Stimulated activated memory B cell treated with anti-CD40 and anti-IgM and Interleukin-4, amounts not matched to agents 10 μg/mL and 1 μg/mL and 100 μg/mL, for 72 hours (primary cell): ENCODE measurements around the gene GRIK4.
"Not testable (repeated sequence)": the region's sequence is repeated elsewhere in the genome, so short reads cannot be mapped to it uniquely, and the experiment has no call there.

Experiments
- ATAC-seq: fragments of 150-1000 bp; cut with Tn5 transposase; 2 replicates; pipeline ENCODE4 v1.10.0; 2021
- H3K27ac Mint-ChIP-seq: one replicate; pipeline ENCODE4 v1.8.0; 2022; ENCODE audit warnings: mild to moderate bottlenecking, mixed read lengths
- H3K27me3 Mint-ChIP-seq: one replicate; pipeline ENCODE4 v1.8.0; 2022; ENCODE audit warnings: mixed read lengths
- H3K36me3 Mint-ChIP-seq: one replicate; pipeline ENCODE4 v1.8.0; 2022; ENCODE audit warnings: mixed read lengths
- H3K4me1 Mint-ChIP-seq: one replicate; pipeline ENCODE4 v1.8.0; 2022; ENCODE audit warnings: mixed read lengths
- H3K4me3 Mint-ChIP-seq: one replicate; pipeline ENCODE4 v1.8.0; 2022; ENCODE audit warnings: mild to moderate bottlenecking, moderate library complexity, mixed read lengths
- H3K9me3 Mint-ChIP-seq: one replicate; pipeline ENCODE4 v1.8.0; 2022; ENCODE audit warnings: mixed read lengths

GRIK4 gene

GRCh38 chr11:120784566-120785251 lies 273.2 kb downstream of the GRIK4 start:
- Mint-ChIP-seq H3K4me3 (no peak overlapping the region), H3K4me1 (no peaks in the 10 kb centered on the region), H3K9me3 (no peaks in the 10 kb centered on the region), H3K36me3 (no peaks in the 10 kb centered on the region), H3K27ac (no peak overlapping the region), H3K27me3 (peaks cover 27% of the 10 kb centered on the region)
- ATAC-seq, result no peak

GRCh38 chr11:120785576-120785975 lies 274.0 kb downstream of the GRIK4 start:
- Mint-ChIP-seq H3K27me3 (peaks cover 27% of the 10 kb centered on the region), H3K4me3 (no peak overlapping the region), H3K4me1 (no peaks in the 10 kb centered on the region), H3K27ac (no peak overlapping the region), H3K9me3 (no peaks in the 10 kb centered on the region), H3K36me3 (no peaks in the 10 kb centered on the region)
- ATAC-seq, result no peak

- H3K36me3 Mint-ChIP-seq, result no peaks in the 10 kb centered on the region
- no peaks in the 10 kb centered on the region for H3K9me3 Mint-ChIP-seq
- no peak overlapping the region for H3K27ac Mint-ChIP-seq
- H3K4me1 Mint-ChIP-seq, result no peaks in the 10 kb centered on the region
- peaks cover 27% of the 10 kb centered on the region for H3K27me3 Mint-ChIP-seq
- no peak for ATAC-seq
- H3K4me3 Mint-ChIP-seq, result no peak overlapping the region
Observed at GRCh38 chr11:120786206-120786735, 274.7 kb downstream of the GRIK4 start.

GRCh38 chr11:120787224-120787623 lies 275.7 kb downstream of the GRIK4 start:
- not testable (repeated sequence) for H3K4me1 Mint-ChIP-seq, H3K9me3 Mint-ChIP-seq

DNA sequence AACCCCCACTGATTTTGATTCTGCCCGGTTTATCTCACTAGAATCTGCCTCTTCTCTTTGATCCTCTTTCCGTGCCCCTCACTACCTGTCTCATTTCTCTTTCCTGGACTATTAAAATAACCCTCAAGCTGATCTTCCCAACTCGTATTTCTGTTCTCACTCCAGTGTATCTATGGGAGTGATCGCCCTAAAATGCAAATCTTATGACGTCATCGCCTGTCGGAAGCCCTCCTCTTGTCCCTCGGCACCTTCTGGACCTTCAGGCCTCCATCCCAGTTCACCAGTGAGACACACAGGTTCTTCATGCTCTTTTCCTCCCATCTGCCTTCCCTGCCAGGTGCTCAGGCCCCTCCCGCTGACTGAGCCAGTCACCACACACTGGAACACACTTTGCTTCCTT lies 277.8 kb downstream of the GRIK4 start:
- Mint-ChIP-seq H3K4me3 (no peak overlapping the region), H3K9me3 (no peaks in the 10 kb centered on the region), H3K4me1 (no peaks in the 10 kb centered on the region), H3K27me3 (peaks cover 13% of the 10 kb centered on the region), H3K27ac (no peak overlapping the region), H3K36me3 (no peaks in the 10 kb centered on the region)
- ATAC-seq, result no peak

More at GRCh38 chr11:120787224-120787623, 275.7 kb downstream of the GRIK4 start:
- H3K36me3 Mint-ChIP-seq, ATAC-seq, H3K27ac Mint-ChIP-seq, H3K4me3 Mint-ChIP-seq: not testable (repeated sequence)
- peaks cover 27% of the 10 kb centered on the region for H3K27me3 Mint-ChIP-seq

- H3K27ac Mint-ChIP-seq, result no peak overlapping the region
- no peak for ATAC-seq
- H3K36me3 Mint-ChIP-seq, result no peaks in the 10 kb centered on the region
- no peak overlapping the region for H3K4me3 Mint-ChIP-seq
- no peaks in the 10 kb centered on the region for H3K4me1 Mint-ChIP-seq
- H3K27me3 Mint-ChIP-seq, result peaks cover 13% of the 10 kb centered on the region
- H3K9me3 Mint-ChIP-seq, result no peaks in the 10 kb centered on the region
Observed at GRCh38 chr11:120792306-120792705, 280.8 kb downstream of the GRIK4 start.

DNA sequence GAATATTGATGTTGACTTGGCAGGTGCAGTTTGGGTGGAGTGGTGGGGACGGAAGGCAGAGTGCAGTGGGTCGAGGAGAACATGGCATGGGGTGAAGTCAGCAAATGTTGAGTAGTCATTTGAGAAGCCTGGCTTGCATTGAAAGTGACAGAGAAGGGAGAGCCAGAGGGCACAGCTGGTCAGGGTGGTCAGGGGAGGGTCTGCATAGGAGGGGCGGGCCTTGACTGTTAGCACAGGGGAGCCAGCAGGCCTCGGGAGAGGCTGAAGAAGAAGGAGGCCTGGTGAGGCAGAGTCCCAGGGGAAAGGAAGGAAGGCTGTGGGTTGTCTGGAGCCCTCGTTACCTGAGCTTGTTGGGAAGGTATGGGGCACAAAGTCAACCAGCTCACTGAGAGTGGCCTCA lies 281.6 kb downstream of the GRIK4 start:
- peaks cover 13% of the 10 kb centered on the region for H3K27me3 Mint-ChIP-seq
- no peak overlapping the region for H3K27ac Mint-ChIP-seq
- H3K9me3 Mint-ChIP-seq, result no peaks in the 10 kb centered on the region
- no peak for ATAC-seq
- H3K4me1 Mint-ChIP-seq, result no peaks in the 10 kb centered on the region
- H3K36me3 Mint-ChIP-seq, result no peaks in the 10 kb centered on the region
- no peak overlapping the region for H3K4me3 Mint-ChIP-seq

GRCh38 chr11:120793806-120794479 lies 282.4 kb downstream of the GRIK4 start:
- Mint-ChIP-seq H3K4me1 (no peaks in the 10 kb centered on the region), H3K9me3 (no peaks in the 10 kb centered on the region), H3K4me3 (no peak overlapping the region), H3K27ac (no peak overlapping the region), H3K36me3 (no peaks in the 10 kb centered on the region), H3K27me3 (peaks cover 13% of the 10 kb centered on the region)
- no peak for ATAC-seq

DNA sequence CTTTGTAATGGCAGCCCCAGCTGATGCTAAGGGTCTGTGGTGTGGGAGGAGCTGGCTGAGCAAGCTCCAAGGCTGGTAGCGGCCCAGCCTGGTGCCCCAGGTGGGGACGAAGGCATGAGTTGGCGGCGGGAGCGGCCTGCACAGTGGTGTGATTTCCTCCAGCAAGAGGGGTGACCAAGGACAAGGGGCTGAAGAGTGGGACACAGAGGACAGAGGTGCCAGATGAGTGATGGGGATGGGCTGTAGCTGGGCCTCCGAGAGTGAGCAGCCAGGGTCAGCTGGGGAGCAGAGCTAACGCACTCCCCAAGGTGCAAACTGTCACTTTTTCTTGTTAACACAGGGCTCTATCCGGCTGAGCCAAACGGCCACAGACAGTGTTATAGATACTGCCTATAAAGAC lies 283.2 kb downstream of the GRIK4 start:
- ATAC-seq, result no peak
- Mint-ChIP-seq H3K9me3 (no peaks in the 10 kb centered on the region), H3K4me3 (no peak overlapping the region), H3K27me3 (peaks cover 13% of the 10 kb centered on the region), H3K36me3 (no peaks in the 10 kb centered on the region), H3K27ac (no peak overlapping the region), H3K4me1 (no peaks in the 10 kb centered on the region)

- no peaks in the 10 kb centered on the region for H3K9me3 Mint-ChIP-seq
- no peak for ATAC-seq
- no peaks in the 10 kb centered on the region for H3K36me3 Mint-ChIP-seq
- no peak overlapping the region for H3K4me3 Mint-ChIP-seq
- H3K27me3 Mint-ChIP-seq, result peaks cover 13% of the 10 kb centered on the region
- no peaks in the 10 kb centered on the region for H3K4me1 Mint-ChIP-seq
- H3K27ac Mint-ChIP-seq, result no peak overlapping the region
Observed at GRCh38 chr11:120795185-120795584, 283.6 kb downstream of the GRIK4 start.

GRCh38 chr11:120797143-120797542 lies 285.6 kb downstream of the GRIK4 start:
- no peaks in the 10 kb centered on the region for H3K36me3 Mint-ChIP-seq
- peaks cover under 1% of the 10 kb centered on the region for H3K4me1 Mint-ChIP-seq
- ATAC-seq, result no peak
- no peak overlapping the region for H3K4me3 Mint-ChIP-seq
- H3K9me3 Mint-ChIP-seq, result no peaks in the 10 kb centered on the region
- no peak overlapping the region for H3K27ac Mint-ChIP-seq
- H3K27me3 Mint-ChIP-seq, result peaks cover 24% of the 10 kb centered on the region

DNA sequence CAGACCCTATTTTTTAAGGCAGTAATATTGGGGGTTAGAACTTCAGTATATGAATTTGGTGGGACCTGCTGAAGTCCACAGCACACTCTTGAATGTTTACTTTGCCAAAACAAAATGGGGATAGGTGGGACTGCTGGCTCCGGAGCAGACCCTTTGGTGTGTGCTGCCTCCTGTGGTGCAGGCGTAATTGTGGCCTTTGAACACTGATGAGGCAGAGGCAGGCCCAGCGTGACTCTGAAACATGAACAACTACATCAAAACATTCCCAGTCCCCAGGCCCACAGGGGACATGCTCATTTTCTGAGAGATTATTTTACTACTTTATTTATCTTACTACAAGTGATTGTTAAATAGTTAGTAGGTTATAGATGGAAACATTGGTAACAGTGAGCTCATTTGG lies 287.3 kb downstream of the GRIK4 start:
- Mint-ChIP-seq H3K27me3 (peaks cover 32% of the 10 kb centered on the region), H3K4me1 (peaks cover 6% of the 10 kb centered on the region), H3K4me3 (no peak overlapping the region), H3K9me3 (no peaks in the 10 kb centered on the region), H3K36me3 (no peaks in the 10 kb centered on the region), H3K27ac (no peak overlapping the region)
- ATAC-seq, result no peak

- no peak for ATAC-seq
- Mint-ChIP-seq H3K27me3 (peaks cover 46% of the 10 kb centered on the region), H3K4me1 (peaks cover 6% of the 10 kb centered on the region), H3K36me3 (no peaks in the 10 kb centered on the region), H3K27ac (no peak overlapping the region), H3K9me3 (no peaks in the 10 kb centered on the region), H3K4me3 (no peak overlapping the region)
Observed at GRCh38 chr11:120800206-120800605, 288.7 kb downstream of the GRIK4 start.

GRCh38 chr11:120801801-120802689 lies 290.5 kb downstream of the GRIK4 start:
- peaks cover 52% of the 10 kb centered on the region for H3K27me3 Mint-ChIP-seq
- H3K4me3 Mint-ChIP-seq, result no peak overlapping the region
- no peak for ATAC-seq
- H3K4me1 Mint-ChIP-seq, result peaks cover 6% of the 10 kb centered on the region
- H3K36me3 Mint-ChIP-seq, result no peaks in the 10 kb centered on the region
- H3K27ac Mint-ChIP-seq, result no peak overlapping the region
- H3K9me3 Mint-ChIP-seq, result no peaks in the 10 kb centered on the region

DNA sequence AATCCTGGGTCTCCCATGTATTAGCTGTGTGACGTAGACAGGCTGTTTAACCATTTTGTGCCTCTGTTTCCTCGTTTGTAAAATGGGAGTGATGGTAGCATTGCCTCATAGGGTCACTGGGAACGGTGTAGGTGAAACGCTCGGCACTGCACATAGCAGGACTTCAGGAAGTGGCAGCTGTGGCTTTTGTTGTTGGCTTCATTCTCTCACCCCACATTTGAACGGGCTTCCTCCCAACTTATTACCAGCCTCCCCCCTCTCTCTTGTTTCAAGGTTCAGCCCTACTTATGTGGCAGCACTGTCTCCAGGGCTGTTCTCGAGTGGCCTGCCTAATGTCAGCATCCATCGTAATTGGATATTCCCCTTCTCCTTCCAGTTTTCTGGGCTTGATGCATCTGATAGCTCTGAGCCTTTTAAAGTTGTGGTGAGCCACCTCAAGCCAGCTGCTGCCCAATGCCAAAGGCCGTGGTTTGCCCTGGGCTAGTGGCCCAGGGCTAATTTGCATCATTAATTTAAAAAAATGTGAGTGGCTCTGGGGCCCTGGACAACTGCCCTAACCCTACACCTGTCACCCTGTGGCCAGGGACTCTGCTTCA lies 294.5 kb downstream of the GRIK4 start:
- Mint-ChIP-seq H3K4me1 (peaks cover 6% of the 10 kb centered on the region), H3K9me3 (no peaks in the 10 kb centered on the region), H3K27me3 (peaks cover 65% of the 10 kb centered on the region), H3K36me3 (no peaks in the 10 kb centered on the region), H3K27ac (no peak overlapping the region), H3K4me3 (no peak overlapping the region)
- ATAC-seq, result no peak
